Measurements from ENCODE around the gene MYO3B. TPM values are rescaled to one million over a fixed set of nuclear protein-coding genes. Genes with fewer than 3 reads are reported as not detected.

MYO3B gene
- total and polyA plus RNA-seq, 2 of the 8 experiments (the other 6 are each of a cell fraction or from before 2014, with no cell fraction given) = 0.17 to 0.19 TPM

DNA sequence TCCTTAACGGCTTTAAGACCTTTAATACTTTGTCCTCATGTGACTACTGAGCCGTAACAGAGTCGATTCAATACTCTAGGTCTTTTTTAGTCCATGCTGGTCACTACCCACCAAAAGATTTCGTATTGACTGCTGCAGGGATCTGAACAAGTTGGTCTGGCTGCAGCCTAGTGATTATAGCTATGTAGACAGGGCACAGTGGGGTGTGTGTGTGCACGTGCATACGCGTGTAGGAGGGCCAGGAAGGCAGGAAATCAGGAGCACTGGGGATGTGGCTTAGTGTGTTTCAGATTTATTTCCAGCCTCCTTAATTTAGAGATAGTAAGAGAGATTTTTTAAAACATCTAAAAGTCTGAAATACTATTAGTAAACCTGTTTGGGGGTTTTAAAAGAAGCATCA lies 161.4 kb downstream of the MYO3B start:
- Histone ChIP-seq H3K27ac (ENCODE audit: low read depth, low read length) (no peak overlapping the region), H2BK12ac (ENCODE audit: low read depth, low read length) (no peak overlapping the region), H2AK5ac (ENCODE audit: low read depth, low read length) (no peak overlapping the region), H3K9ac (replicated peaks in 1 of 4; ENCODE audit: extremely low read depth in 1 of 4, low read depth in 3 of 4, low read length in 3 of 4) (no peak overlapping the region), H3K79me2 (ENCODE audit: control insufficient read depth in 1 of 2, insufficient read depth in 2 of 2, low read length in 2 of 2) (no peaks in the 10 kb centered on the region), H4K8ac (ENCODE audit: extremely low read depth, insufficient read depth, low read length) (no peak overlapping the region), H3K23ac (ENCODE audit: insufficient read length) (no peak overlapping the region), H3K9me3 (ENCODE audit: insufficient read depth in 2 of 2, low read depth in 1 of 2, low read length in 1 of 2) (no peaks in the 10 kb centered on the region), H3K27me3 (replicated peaks in 1 of 4; ENCODE audit: control insufficient read depth in 3 of 4, extremely low read depth in 1 of 4, insufficient read depth in 3 of 4, low read length in 3 of 4) (no peaks in the 10 kb centered on the region), H2BK120ac (replicated peaks; ENCODE audit: low read depth, low read length) (peak overlapping the region; percentile 61), H2AFZ (ENCODE audit: low read length) (no peak overlapping the region), H3K4me1 (replicated peaks in 1 of 4; ENCODE audit: control insufficient read depth in 3 of 4, insufficient read depth in 4 of 4, low read length in 3 of 4) (peaks cover 0 to 13% (median 8%) of the 10 kb centered on the region in 4 experiments; a peak in 4 of 7 replicates), H3K79me1 (ENCODE audit: low read depth, low read length) (no peaks in the 10 kb centered on the region), H3K23me2 (ENCODE audit: low read depth, low read length) (no peaks in the 10 kb centered on the region), H3K56ac (replicated peaks; ENCODE audit: insufficient read length, low read depth, low read length) (no peak overlapping the region), H2BK20ac (ENCODE audit: low read length) (peak overlapping the region; percentile 87; the same call in 1 of the 2 replicates), H2BK5ac (ENCODE audit: low read depth, low read length) (no peak overlapping the region; the same call in 1 of the 2 replicates), H4K91ac (replicated peaks; ENCODE audit: insufficient read length, low read length) (no peak overlapping the region), H3K14ac (ENCODE audit: insufficient read length) (no peak overlapping the region), H4K5ac (ENCODE audit: insufficient read length, low read depth, low read length) (no peak overlapping the region), H4K20me1 (replicated peaks in 1 of 2; ENCODE audit: control insufficient read depth in 1 of 2, insufficient read depth in 2 of 2, low read length in 2 of 2) (no peaks in the 10 kb centered on the region), H3K18ac (ENCODE audit: extremely low read depth, low read length) (peak overlapping the region; percentile 42; the same call in 1 of the 2 replicates), H3K36me3 (ENCODE audit: control insufficient read depth in 2 of 4, insufficient read depth in 4 of 4, low read length in 3 of 4) (no peaks in the 10 kb centered on the region), H3K4me3 (ENCODE audit: extremely low read depth in 1 of 4, insufficient read depth in 2 of 4, low read depth in 3 of 4, low read length in 4 of 4) (no peak overlapping the region; a peak in 1 of 8 replicates), H3K4ac (replicated peaks; ENCODE audit: insufficient read length, low read depth, low read length) (no peak overlapping the region), H3K4me2 (ENCODE audit: insufficient read depth in 1 of 2, low read depth in 2 of 2, low read length in 2 of 2) (peak overlapping the region; percentile 45 to 51; a peak in 2 of 4 replicates), H2BK15ac (ENCODE audit: low read length) (no peak overlapping the region)
- POLR2A ChIA-PET (ENCODE audit: partially characterized antibody) = interaction anchor here (0.8 kb wide), 1 partner anchor 12 kb away, joined by 3 read pairs; no protein-coding TSS in a partner anchor
- WGBS, 2 experiments (ENCODE audit: extremely low coverage in 1 of 2, insufficient coverage in 1 of 2, insufficient read length in 1 of 2, insufficient replicate concordance in 2 of 2, low coverage in 1 of 2, low lambda C conversion rate in 2 of 2, missing lambda C conversion rate in 1 of 2) = 64% methylated on average over 7 of the region's 7 CpGs; no CpG with 5 or more reads in 1 of the 2 experiments
- DNase-seq (ENCODE audit: low read depth in 1 of 2, low spot score in 2 of 2) = no peak
- FAIRE-seq = no peak
- CTCF ChIA-PET (ENCODE audit: partially characterized antibody) = interaction anchor here (0.9 to 4.1 kb wide), 9 partner anchors 15 to 476 kb away, joined by 3 to 16 read pairs (median 4); no protein-coding TSS in a partner anchor
- TF ChIP-seq SIN3A (conservative IDR thresholded peaks at IDR 0.05 in 1 of 2, IDR thresholded peaks at IDR 0.05 in 1 of 2; ENCODE audit: low read depth in 1 of 2, low read length in 2 of 2) (no peak), CHD1 (IDR thresholded peaks at IDR 0.05; ENCODE audit: low read depth, low read length) (no peak), RAD21 (IDR thresholded peaks at IDR 0.05 in 1 of 2, conservative IDR thresholded peaks at IDR 0.05 in 1 of 2; ENCODE audit: low read depth in 2 of 2, low read length in 2 of 2) (no peak), RBBP5 (IDR thresholded peaks at IDR 0.05; ENCODE audit: borderline replicate concordance, low read depth, low read length) (no peak), EZH2 (IDR thresholded peaks at IDR 0.05; ENCODE audit: low read depth, low read length, severe bottlenecking) (no peak), TAF7 (optimal IDR thresholded peaks at IDR 0.05; ENCODE audit: borderline replicate concordance, low read depth, low read length) (no peak), TAF1 (IDR thresholded peaks at IDR 0.05; ENCODE audit: low read depth, low read length) (no peak), JUND (IDR thresholded peaks at IDR 0.05; ENCODE audit: low read length) (no peak), KDM1A (IDR thresholded peaks at IDR 0.05; ENCODE audit: borderline replicate concordance, low read length) (no peak), CHD2 (IDR thresholded peaks at IDR 0.05; ENCODE audit: low read length) (no peak)
- TF ChIP-seq, protein P1, sequence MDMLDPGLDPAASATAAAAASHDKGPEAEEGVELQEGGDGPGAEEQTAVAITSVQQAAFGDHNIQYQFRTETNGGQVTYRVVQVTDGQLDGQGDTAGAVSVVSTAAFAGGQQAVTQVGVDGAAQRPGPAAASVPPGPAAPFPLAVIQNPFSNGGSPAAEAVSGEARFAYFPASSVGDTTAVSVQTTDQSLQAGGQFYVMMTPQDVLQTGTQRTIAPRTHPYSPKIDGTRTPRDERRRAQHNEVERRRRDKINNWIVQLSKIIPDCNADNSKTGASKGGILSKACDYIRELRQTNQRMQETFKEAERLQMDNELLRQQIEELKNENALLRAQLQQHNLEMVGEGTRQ (IDR thresholded peaks at IDR 0.05; ENCODE audit: low read length) = no peak
- TF ChIP-seq, protein P2, sequence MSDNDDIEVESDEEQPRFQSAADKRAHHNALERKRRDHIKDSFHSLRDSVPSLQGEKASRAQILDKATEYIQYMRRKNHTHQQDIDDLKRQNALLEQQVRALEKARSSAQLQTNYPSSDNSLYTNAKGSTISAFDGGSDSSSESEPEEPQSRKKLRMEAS (IDR thresholded peaks at IDR 0.05) = no peak
